GM18498 (cell line): ENCODE data around the gene PPP6R3.

Source experiments
- ATAC-seq: cut with Tn5 transposase; IDR thresholded peaks from one replicate; pipeline ENCODE4 v1.9.1; 2021; ENCODE audit warnings: mild to moderate bottlenecking, moderate library complexity; ENCODE audit not compliant: unreplicated experiment

Gene PPP6R3

DNA sequence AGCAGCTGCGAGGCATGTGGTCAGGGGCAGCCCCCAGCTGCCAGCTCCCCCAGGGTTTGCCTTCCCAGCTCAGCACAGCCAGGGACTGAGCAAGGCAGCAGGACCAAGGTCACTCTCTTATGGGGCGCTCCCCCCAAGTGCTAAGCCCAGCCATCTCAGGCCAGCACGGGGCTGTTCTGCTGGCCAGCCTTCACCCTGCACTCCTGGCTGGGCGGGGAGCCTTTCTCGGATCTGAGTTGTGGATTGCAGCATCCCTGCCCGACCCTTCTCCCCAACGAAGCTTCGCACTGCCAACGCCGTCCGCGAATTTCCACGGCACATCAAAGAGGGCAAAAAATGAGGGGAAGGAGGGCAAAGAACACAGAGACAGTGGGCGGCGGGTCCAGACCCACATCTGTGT, 181.3 kb downstream of the PPP6R3 start:
- ATAC-seq = no peak

DNA sequence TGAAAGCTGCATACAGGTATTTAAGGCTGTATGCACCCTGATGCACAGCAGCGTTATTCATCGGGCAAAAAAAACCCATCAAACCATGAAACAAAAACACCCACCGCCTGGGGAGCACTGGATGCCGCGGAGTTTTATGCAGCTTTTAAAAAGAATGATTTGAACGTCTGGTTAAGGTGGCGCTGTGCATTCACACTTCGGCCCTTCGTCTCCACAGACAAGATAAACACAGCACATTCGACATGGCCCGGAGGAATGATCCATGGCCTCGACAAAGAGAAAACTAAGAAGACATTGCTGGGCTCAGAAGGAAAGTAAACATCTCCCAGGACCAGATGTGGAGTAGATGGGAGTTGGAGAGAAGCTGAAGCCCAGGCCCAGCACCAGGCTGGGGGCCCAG, 183.0 kb downstream of the PPP6R3 start:
- ATAC-seq = no peak

DNA sequence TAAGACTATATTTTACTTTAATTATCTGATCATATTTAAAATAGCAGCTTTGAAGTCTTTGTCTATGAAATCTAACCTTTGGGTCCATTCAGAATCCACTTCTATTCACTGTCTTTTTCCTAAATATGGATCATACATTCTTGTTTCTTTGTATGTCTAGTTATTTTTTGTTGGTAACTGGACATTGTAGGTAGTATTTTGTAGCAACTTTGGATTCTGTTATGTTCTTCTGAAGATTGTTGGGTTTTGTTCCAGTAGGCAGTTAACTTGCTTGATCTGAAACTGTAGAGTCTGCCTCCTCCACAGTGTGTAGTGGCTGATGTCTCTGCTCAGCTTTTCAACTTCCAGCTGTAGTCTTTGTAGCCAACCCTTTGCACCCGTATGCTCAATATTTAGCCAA, 186.3 kb downstream of the PPP6R3 start:
- ATAC-seq = no peak

DNA sequence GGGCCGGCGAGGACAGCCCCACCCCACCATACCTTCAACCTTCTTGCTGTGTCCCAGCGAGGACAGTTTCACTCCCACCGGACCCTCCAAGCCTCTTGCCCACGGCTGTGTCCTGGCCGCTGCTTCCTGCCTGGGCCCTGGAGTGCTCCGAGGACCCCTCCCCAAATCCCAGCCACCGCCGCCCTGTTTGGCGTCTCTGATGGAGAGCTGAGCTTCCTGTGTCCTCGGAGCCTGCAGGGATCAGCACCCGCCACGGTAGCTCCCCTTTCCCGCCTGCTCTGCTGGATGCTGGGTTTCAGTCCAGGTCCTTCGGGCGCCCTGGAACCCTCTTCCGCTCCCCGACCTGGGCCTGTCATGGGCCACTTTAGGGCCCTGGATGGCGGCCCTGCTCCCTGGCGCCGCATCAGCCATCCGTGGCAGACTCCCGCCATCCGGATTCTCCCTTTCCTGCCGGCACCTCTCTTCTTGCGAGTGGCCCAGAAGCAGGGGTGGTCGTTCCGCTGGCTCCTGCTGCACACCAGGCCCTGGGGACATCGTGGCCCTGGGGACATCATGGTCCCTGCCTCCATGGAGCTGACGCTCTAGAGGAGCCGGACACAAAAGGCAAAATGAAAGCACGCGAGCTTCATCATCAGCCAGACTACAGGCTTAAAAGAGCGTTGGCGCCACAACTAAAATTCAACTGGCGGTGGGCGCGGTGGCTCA, 189.5 kb downstream of the PPP6R3 start:
- no peak for ATAC-seq

DNA sequence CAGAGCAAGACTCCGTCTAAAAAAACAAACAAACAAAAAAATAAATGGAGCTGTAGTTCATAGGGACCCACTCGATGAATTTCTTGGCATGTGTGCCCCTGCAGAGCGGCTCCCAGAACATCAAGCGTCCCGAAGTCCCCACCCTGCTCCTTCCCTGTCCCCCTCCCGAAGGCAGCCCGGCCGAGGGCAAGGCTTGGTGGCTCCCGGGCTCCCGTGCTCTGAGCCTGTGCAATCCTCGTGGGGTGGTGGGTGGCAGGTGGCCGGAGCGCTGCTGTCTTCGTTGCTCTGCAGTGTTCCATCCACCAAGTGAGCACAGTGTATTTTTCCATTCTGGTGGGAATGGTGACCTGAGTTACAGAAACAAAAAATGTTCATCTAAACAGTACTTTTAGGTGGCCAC, 190.2 kb downstream of the PPP6R3 start:
- ATAC-seq = no peak

DNA sequence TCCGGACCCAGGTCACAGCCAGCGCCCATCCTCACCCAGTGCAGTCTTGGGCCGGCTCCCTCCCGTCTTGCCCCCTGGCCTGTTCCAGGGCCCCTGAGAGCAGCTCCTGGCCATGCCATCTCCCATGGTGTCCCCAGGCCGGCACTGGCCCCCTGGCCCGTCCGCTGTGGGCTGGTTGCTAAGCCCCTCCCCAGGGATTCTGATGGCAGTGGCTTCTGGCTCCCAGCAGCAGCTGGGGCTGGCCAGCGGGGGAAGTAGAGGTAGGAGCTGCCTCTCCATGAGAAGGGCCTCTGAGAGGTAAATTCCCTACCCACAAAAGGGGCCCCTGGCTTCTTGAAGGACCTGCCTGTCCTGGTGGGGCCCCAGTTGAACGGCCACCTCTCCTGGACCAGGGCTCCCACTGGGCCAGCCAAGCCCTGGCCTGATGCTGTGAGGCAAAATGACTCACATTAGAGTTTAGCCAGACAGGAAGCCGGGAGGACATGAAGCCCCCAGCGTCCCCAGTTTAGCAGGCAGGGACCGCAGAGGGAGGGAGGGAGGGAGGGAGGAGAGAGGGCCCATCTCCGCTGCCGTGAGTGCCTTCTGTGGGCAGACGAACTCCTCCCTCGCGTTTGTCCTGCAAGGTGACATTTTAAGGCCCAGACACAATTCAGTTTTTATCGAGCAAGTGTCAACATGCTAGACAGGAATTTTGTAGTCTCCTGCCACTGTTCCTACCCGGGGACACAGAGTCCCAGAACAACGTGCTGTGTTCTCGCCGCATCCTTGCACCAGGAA, 190.8 kb downstream of the PPP6R3 start:
- ATAC-seq = no peak

DNA sequence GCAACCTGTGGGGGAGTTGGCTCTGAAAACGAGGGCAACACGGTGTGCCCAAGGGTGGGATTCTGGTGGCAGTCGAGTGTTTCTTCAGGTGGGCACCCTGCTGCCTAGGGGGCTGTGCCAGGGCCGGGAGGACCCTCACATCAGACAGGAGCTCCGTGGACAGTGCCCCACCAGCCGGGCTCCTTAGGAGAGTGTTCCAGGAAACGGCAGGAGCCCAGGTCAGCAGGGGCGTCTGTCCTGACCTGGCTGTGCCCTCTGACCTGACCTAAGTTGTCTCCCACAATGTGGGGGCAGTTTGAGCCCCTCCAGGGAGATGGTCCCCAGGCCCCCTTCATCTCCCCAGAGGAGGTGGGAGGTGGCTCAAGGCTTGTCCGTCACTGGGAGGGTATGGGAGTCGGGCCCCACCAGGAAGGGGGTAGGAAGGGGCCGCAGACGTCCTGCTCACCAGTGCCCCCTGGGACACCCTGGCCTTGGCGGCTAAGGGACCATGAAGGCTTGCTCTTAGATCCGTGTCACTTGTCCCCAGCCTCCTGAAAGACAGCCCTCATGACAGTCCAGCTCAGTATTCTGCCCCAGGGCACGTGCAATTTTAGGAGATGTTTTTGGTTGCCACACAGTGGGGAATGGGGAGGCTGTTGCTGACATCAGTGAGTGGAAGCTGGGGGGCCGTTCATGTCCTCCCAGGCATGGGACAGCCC, 191.6 kb downstream of the PPP6R3 start:
- no peak for ATAC-seq

DNA sequence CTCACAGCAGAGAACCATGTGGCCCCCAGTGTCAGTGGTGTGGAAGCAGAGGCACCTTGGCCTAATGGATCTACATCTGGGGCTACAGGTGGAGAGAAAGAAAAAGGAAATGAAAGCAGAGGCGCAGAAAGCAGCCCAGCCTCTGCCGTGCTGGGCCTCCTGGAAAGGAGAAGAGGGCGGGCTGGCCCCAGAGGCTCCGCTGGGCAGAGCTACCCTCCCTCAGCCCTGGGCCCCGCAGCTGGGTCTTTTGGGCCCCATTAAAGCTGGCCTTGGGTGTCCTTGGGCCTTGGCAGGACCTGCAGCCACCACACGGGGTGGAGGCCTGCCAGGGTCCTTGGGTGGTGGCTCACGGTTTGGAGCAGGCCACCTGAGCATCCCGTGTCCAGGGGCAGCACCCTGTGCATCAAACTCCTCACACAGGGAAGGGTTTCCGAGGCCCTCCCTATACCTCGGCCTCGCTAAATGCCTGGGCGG, 192.2 kb downstream of the PPP6R3 start:
- ATAC-seq = no peak

DNA sequence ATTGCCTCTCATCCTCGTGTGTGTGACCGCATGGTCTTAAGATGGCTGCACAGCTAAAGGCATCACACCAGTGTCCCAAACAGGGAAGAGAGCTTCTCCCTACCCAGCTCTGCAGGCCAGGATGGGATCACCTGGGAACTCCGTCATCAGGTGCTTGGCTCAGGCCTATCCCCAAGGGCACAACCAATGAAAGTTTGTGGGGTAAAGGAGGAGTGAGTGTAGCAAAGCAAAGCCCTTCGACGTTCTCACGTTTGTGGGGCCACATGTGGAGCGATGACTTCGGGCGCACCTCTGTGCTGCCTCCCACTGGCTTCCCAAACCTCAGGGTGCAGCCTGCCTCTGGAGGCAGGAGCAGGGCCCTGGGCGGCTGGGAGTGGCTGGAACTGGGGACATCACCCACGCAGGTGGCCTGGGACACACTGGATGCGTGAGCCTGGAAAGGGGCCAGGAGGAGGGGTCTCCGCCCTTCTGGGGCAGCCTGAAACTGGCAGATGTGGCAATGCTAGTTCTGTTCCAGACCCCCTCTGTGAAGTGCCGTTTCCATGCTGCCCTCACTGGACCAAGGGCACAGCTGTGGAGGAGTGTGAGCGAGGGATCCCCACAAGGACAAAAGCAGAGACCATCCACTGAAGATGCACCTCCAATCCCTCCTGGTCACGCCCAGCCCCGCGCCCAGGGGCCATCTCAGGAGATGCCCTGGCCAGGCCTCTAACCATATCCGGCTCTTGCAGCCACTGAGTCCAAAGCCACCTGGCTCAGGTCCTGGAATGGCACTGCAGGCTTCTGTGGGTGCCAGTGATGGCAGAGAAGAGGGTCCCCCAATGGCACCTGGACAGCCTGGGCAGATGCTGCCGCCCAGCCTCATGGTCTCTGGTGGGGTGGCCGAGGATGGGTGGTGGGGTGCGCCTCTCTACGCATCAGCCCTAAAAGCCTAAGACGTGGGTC, 193.2 kb downstream of the PPP6R3 start:
- ATAC-seq = no peak

DNA sequence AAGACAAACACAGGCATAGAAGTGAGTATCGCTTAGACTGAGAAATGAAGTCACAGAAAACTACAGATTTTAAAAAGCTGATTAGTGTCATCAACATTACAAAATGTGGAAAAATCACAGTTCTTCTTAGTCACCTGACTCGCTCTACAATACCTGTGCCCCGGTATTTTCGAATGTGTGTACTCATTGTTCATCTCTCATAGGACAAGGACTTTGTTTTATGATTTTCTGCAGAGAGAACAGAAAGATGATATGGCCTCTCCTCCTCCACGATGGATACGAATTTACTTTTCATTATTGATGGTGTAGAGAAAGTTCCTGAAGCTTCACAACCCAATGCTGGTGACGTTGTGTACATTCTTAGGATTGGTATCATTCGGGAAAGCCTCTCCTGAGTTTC, 194.4 kb downstream of the PPP6R3 start:
- ATAC-seq = no peak

DNA sequence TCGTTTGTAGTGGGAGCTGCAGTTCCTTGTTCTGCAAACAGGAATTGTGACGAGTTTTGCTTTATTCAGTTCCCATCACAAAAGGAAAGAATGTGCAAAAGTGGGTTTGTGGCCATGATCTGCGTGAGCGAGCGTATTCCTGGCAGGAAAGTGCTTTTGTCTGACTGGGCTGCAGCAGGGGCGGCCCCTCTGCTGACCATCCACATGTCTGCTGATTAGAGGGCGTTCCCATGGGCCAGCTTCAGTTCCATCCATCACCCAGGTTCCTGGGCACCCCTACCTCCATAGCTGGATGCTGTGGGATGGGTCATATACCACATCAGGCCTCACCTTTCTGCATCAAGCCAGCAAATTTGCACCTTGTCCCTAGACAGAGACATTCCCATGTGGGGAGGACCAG, 194.9 kb downstream of the PPP6R3 start:
- ATAC-seq = no peak

DNA sequence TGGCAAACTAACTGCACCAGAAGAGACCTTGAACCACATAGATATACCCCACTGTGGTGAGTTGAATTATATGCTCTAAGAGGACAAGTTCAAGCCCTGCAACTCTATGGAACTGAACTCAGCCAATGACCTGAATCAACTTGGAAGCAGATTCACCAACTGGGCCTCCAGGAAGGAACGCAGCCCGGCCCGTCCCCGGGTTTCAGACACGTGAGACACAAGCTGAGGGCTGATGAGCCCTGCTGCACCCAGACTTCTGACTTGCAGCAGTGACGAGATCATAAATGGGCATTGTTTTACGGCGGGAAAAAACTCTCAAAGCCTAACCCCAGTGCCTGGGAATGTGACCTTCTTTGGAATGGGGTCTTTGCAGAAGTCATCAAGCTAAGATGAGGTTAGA, 195.3 kb downstream of the PPP6R3 start:
- ATAC-seq = no peak

DNA sequence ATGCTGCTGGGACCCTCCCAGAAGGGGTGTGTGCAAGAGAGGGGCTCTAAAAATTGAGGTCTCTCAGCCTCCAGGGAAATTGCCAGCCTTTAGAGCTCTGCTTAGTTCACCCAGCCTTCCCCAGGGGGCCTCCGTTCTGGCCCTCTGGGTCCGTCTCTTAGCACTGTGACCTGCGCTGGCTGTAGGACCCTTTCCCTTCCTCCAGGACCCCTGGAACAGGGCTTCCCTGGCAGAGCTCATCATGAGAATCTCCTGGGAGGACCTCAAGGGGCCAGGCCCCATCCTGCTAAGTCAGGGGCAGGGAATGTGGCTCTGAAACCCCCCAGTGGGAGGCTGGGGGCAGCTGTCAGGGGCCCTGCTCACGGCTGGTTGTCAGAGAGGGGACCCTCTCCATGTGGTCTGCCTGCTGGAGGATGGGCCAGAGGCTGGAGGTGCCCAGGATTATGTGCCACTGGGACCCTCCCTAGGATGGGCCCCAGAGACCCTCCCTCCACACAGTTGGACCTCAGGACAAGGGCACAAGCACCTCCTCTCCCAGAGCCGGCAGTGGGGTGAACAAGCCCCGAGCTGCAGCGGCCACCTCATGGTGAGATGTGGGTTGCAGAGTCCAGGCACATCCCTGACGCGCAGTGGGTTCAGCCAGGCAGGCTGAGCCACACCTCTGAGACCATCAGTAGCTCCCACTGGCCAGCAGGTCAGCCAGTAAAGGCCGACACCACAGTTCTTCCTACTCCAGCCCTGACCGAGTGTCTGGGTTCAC, 196.6 kb downstream of the PPP6R3 start:
- no peak for ATAC-seq

DNA sequence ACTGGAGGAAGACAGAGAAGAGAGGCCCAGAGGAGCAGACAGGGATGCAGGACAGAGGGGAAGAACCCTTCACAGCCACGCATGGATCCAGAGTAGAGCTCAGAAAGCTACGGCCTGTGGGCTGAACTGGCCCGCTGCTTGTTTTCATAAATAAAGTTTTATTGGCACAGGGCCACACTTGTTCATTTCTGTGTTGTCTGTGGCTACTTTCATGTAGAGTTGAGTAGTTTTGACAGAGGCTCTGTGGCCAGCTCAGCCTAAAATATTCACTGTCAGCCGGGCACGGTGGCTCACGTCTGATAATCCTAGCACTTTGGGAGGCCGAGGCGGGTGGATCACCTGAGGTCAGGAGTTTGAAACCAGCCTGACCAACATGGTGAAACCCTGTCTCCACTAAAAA, 197.5 kb downstream of the PPP6R3 start:
- no peak for ATAC-seq

DNA sequence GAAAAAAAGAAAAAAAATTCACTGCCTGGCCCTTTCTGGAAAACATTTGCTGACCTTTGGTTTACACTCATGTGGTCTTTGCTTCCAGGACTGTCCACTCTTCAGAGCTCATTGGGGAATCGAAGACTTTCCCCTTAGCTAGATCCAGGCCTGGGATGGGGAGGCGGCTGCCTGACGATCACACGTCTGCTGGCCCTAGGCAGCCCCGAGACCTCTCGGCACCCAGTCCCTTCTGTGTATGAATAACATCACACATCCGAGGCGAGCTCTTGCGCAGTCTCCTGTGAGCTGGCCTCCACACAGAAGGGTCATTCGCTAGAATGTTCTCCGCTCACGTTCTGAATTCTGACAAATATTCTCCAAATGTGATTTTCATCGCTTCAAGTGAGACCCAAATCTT, 198.1 kb downstream of the PPP6R3 start:
- no peak for ATAC-seq

DNA sequence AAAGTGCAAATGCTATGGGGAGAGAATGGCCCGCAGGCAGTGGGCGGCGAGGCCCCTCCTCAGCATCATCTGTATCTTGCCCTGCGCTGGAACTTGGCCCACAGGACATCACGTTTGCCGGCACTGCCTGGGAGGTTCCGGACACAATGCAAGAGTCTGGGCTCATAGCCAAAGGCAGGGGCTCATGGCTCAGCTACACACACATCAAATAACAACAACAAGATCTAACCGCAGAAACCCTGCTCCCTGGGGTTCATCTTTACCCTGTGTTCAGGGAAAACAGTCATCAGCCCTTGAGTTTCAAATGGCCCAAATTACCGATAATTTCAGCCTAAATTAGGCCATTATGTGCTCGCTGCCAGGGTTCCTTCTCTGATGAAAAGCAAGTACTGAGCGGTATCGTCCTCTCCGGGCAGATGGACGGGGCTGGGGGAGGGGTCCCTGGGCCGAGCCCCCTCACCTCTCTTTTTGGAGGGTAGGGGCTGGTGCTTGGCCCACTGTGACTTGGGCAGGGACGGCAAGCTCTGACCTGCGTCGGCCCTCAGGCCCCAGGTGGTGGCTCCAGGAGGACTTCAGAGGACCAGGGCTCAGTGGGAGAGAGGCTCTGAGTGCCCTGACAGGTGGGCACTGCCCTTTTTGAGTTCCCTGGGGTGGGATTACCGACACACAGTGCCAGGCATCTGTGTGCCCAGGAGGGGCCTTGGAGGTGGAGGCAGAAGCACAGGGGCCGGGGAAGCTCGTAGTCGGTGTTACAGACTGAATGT, 198.8 kb downstream of the PPP6R3 start:
- no peak for ATAC-seq

DNA sequence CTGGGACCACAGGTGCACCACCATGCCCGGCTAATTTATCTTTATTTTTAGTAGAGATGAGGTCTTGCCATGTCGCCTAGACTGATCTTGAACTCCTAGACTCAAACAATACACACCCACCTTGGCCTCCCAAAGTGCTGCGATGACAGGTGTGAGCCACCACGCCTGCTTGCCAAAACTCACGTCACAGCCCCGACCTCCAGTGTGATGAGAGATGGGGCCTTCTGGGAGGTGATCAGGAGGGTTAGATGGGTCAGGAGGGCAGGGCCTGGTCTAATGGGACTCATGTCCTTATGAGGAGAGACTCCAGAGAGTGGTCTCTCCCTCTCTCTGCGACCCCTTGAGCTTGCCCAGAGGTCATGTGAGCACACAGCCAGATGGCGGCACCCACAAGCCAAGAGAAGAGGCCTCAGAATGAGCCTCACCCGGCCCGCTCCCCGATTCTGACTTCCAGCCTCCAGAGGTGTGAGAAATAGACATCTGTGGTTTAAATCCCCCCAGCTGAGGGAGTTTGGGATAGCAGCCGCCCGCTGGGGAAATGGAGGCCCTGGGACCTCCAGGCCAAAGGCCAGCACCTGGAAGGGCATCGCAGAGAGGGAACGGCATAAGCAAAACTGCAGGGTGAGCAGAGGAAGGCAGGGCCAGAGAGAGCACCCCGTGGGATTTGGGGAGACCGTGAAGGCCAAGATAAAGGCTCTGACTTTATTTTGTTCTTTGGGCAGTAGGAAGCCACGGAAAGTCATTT, 199.7 kb downstream of the PPP6R3 start:
- ATAC-seq = no peak

DNA sequence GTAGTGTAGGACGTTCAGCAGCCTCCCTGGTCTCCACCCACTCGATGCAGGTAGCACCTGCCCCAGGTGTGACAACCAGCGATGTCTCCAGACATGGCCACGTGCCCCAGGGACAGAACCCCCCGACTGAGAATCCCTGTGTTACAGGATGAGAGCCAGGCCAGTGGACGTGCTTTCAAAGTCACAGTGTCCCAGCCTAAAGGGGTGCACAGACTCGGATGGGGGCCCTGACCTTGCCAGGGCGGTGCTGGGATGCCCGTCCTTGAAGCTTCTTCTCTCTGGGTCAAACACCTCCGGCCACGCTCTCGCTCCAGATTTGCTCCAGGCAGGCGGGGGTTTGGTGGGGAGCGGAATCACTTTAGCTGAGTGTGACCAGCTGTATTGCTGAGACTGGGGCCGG, 200.5 kb downstream of the PPP6R3 start:
- ATAC-seq = no peak
